ENCODE measurements around the gene MUC5B. TPM values are rescaled to one million over a fixed set of nuclear protein-coding genes. Genes with fewer than 3 reads are reported as not detected.

The MUC5B gene
- total RNA-seq, 1 experiment from 2014 or later, result not detected

GRCh38 chr11:1196516-1197391, 26.1 kb upstream of the MUC5B start:
- Histone ChIP-seq H3K27me3 (no peaks in the 10 kb centered on the region), H3K4me1 (no peaks in the 10 kb centered on the region), H3K4me3 (no peak overlapping the region), H3K36me3 (no peaks in the 10 kb centered on the region), H3K9me3 (replicated peaks) (no peaks in the 10 kb centered on the region; the same call in 1 of the 2 replicates), H3K27ac (no peak overlapping the region)
- DNase-seq, result no peak

DNA sequence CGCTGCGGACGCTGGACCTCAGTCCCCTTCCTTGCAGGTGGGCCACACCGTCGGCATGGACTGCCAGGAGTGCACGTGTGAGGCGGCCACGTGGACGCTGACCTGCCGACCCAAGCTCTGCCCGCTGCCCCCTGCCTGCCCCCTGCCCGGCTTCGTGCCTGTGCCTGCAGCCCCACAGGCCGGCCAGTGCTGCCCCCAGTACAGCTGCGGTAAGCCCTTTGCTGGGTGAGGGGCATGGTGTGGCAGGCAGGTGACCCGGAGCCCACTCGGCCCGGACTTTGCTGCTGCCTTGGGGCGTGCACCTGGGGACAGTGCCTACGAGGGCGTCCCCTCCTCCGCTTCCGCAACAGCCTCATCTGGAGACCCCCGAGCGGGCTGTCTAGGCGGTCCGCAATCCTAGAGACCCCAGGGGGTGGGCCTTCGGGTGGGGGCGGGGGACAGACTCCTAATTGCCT, 25.4 kb upstream of the MUC5B start:
- H3K27me3 ChIP-seq, result no peaks in the 10 kb centered on the region
- no peak for DNase-seq
- no peak overlapping the region for H3K4me3 ChIP-seq
- no peaks in the 10 kb centered on the region for H3K4me1 ChIP-seq
- H3K9me3 ChIP-seq (replicated peaks), result no peaks in the 10 kb centered on the region; the same call in 1 of the 2 replicates
- no peaks in the 10 kb centered on the region for H3K36me3 ChIP-seq
- H3K27ac ChIP-seq, result no peak overlapping the region

DNA sequence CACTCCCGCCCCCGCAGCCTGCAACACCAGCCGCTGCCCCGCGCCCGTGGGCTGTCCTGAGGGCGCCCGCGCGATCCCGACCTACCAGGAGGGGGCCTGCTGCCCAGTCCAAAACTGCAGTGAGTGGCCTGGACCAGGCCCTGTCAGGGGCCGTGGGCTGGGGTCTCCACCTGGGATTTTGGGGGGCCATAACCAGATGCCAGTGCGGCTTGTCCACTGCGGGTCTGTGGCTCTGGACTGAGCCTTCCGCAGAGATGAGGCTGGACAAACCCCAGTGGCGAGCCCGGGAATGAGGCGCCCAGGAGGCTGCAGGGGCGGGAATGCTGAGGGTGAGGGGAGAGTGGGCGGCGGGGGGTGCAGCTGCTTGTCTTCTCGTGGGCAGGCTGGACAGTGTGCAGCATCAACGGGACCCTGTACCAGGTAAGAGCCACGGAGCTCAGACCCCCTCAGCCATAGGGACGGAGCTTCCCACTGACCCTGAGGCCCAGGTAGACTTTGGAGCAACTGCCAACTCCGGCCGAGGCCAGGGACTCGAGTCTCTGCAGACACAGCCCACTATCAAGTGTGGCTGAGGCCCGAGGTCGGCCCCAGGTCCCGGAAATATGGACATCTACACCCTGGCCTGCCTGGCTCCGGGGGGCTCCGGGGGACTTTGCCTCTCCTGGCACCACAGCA, 24.8 kb upstream of the MUC5B start:
- Histone ChIP-seq H3K4me1 (no peaks in the 10 kb centered on the region), H3K4me3 (no peak overlapping the region), H3K27me3 (peaks cover under 1% of the 10 kb centered on the region; the same call in 1 of the 2 replicates), H3K27ac (no peak overlapping the region), H3K9me3 (replicated peaks) (no peaks in the 10 kb centered on the region; the same call in 1 of the 2 replicates), H3K36me3 (no peaks in the 10 kb centered on the region)
- DNase-seq, result no peak

- no peak overlapping the region for H3K27ac ChIP-seq
- no peak overlapping the region for H3K4me3 ChIP-seq
- DNase-seq, result no peak
- no peaks in the 10 kb centered on the region; the same call in 1 of the 2 replicates for H3K9me3 ChIP-seq (replicated peaks)
- H3K36me3 ChIP-seq, result no peaks in the 10 kb centered on the region
- H3K4me1 ChIP-seq, result no peaks in the 10 kb centered on the region
- H3K27me3 ChIP-seq, result peaks cover 7% of the 10 kb centered on the region
Measured at GRCh38 chr11:1198561-1199240, 24.2 kb upstream of the MUC5B start.

DNA sequence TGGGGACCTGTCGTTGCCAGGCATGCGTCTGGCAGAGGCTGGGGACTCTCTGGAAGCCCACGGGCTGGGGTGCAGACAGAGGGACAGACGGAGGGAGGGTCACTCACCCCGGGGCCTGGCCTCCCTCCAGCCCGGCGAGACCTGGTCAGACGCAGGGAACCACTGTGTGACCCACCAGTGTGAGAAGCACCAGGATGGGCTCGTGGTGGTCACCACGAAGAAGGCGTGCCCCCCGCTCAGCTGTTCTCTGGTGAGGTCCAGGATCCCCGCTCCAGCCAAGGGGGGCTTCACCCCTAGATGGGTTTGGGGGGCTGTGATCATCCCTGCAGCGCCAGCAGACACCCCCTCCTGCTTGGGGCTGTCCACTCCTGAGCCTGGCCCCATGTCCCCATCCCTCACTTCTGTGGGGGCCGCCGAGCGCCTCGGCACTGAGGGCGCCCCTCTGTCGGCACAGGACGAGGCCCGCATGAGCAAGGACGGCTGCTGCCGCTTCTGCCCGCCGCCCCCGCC, 23.6 kb upstream of the MUC5B start:
- no peak for DNase-seq
- H3K4me1 ChIP-seq, result no peaks in the 10 kb centered on the region
- H3K36me3 ChIP-seq, result no peaks in the 10 kb centered on the region
- no peak overlapping the region for H3K4me3 ChIP-seq
- H3K27me3 ChIP-seq, result peaks cover 12% of the 10 kb centered on the region
- H3K9me3 ChIP-seq (replicated peaks), result no peaks in the 10 kb centered on the region; the same call in 1 of the 2 replicates
- H3K27ac ChIP-seq, result no peak overlapping the region

GRCh38 chr11:1199751-1200610, 22.9 kb upstream of the MUC5B start:
- H3K27me3 ChIP-seq, result peaks cover 12% of the 10 kb centered on the region
- no peaks in the 10 kb centered on the region; the same call in 1 of the 2 replicates for H3K9me3 ChIP-seq (replicated peaks)
- no peaks in the 10 kb centered on the region for H3K36me3 ChIP-seq
- H3K4me1 ChIP-seq, result no peaks in the 10 kb centered on the region
- no peak overlapping the region for H3K4me3 ChIP-seq
- no peak for DNase-seq
- H3K27ac ChIP-seq, result no peak overlapping the region

- Histone ChIP-seq H3K4me3 (no peak overlapping the region), H3K27ac (no peak overlapping the region), H3K4me1 (no peaks in the 10 kb centered on the region), H3K27me3 (peaks cover 19% of the 10 kb centered on the region), H3K9me3 (replicated peaks) (no peaks in the 10 kb centered on the region; the same call in 1 of the 2 replicates), H3K36me3 (no peaks in the 10 kb centered on the region)
- DNase-seq, result no peak
Measured at GRCh38 chr11:1200611-1201191, 22.2 kb upstream of the MUC5B start.

DNA sequence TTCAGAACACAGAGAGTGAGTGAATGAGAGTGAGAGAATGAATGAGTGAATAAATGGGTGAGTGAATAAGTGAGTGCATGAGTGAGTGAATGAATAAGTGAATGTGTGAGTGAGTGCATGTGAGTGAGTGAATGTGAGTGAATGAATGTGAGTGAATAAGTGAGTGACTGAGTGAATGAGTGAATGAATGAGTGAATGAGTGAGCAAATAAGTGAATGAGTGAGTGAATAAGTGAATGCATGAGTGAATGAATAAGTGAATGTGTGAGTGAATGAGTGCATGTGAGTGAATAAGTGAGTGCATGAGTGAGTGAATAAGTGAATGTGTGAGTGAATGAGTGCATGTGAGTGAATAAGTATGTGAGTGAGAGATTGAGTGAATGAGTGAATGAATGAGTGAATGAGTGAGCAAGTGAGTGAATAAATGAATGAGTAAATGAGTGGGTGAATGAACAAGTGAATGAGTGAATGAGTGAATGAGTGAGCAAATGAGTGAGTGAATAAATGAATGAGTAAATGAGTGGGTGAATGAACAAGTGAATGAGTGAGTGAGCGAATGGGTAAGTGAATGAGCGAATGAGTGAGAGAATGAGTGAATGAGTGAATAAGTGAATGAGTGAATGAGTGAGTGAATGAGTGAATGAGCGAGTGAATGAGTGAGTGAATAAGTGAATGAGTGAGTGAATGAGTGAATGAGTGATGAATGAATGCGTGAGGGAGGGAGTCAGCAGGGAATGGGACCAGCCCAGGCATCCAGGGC, 21.3 kb upstream of the MUC5B start:
- peaks cover 19% of the 10 kb centered on the region for H3K27me3 ChIP-seq
- H3K4me3 ChIP-seq, result no peak overlapping the region
- no peaks in the 10 kb centered on the region for H3K36me3 ChIP-seq
- no peak overlapping the region for H3K27ac ChIP-seq
- no peaks in the 10 kb centered on the region; the same call in 1 of the 2 replicates for H3K9me3 ChIP-seq (replicated peaks)
- no peak for DNase-seq
- no peaks in the 10 kb centered on the region for H3K4me1 ChIP-seq

- no peak overlapping the region for H3K4me3 ChIP-seq
- H3K9me3 ChIP-seq (replicated peaks), result no peaks in the 10 kb centered on the region; the same call in 1 of the 2 replicates
- no peaks in the 10 kb centered on the region for H3K36me3 ChIP-seq
- peak in 1 of 2 experiments; percentile 29 for DNase-seq
- no peaks in the 10 kb centered on the region for H3K4me1 ChIP-seq
- H3K27me3 ChIP-seq, result peaks cover 19% of the 10 kb centered on the region
- no peak overlapping the region for H3K27ac ChIP-seq
Measured at GRCh38 chr11:1202154-1202775, 20.6 kb upstream of the MUC5B start.

DNA sequence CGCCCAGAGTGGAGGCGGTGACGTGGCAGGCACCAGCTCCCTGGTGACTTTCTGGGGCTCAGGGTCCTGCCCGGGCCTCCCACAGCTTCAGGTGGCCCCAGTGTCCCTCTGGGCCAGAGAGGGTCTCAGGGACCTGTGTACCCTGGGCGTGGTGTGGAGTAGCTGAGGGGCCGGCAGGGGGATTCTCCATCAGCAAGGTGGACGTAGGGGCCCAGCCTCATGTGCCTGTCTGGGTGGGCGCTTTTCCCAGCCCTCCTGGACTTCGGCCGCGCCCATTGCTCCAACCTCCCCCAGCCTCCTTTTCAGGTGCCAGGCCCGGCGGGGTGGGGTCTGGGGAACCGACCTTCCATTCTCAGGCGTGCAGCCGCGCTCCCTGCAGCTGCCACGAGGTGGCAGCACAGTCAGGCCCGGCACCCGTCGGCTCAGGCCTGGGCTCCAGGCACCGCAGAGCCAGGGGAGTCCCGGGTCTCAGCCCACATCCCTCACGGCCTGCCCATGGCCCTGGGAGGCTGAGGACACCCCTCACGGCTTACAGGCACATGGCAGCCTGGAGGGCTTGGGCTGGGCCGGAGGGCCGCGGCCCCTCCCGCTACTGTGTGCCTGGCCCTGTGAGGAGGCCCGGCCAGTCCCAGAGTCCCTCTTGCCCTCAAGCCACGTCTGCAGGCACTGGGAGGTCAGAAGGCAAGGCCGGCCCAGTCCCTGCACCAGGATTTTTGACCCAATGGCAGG, 19.9 kb upstream of the MUC5B start:
- no peaks in the 10 kb centered on the region for H3K36me3 ChIP-seq
- H3K4me3 ChIP-seq, result no peak overlapping the region
- peaks cover 19% of the 10 kb centered on the region for H3K27me3 ChIP-seq
- no peaks in the 10 kb centered on the region; the same call in 1 of the 2 replicates for H3K9me3 ChIP-seq (replicated peaks)
- H3K27ac ChIP-seq, result no peak overlapping the region
- no peaks in the 10 kb centered on the region for H3K4me1 ChIP-seq
- peak; percentile 34 to 67 for DNase-seq

GRCh38 chr11:1203505-1204271, 19.2 kb upstream of the MUC5B start:
- Histone ChIP-seq H3K4me3 (no peak overlapping the region), H3K9me3 (replicated peaks) (no peaks in the 10 kb centered on the region; the same call in 1 of the 2 replicates), H3K4me1 (no peaks in the 10 kb centered on the region), H3K27ac (no peak overlapping the region), H3K27me3 (peaks cover 19% of the 10 kb centered on the region), H3K36me3 (no peaks in the 10 kb centered on the region)
- no peak for DNase-seq

Measured in SJCRH30 (cell line).